ENCODE measurements around the gene KLRC4.
A peak's percentile ranks its signal among the peaks of the same experiment; 100 is the strongest.
"Not testable (repeated sequence)": the region's sequence is repeated elsewhere in the genome, so short reads cannot be mapped to it uniquely, and the experiment has no call there.

Gene KLRC4

GRCh38 chr12:10396176-10396575, 13.4 kb downstream of the KLRC4 start:
- DNase-seq = not testable (repeated sequence)

GRCh38 chr12:10395390-10395998, 14.1 kb downstream of the KLRC4 start:
- DNase-seq = peak; percentile 84

GRCh38 chr12:10394531-10395152, 14.9 kb downstream of the KLRC4 start:
- peak; percentile 79 for DNase-seq

GRCh38 chr12:10393291-10393690, 16.3 kb downstream of the KLRC4 start:
- DNase-seq = no peak

- DNase-seq = peak; percentile 66
Measured at GRCh38 chr12:10392394-10392930, 17.1 kb downstream of the KLRC4 start.

GRCh38 chr12:10390991-10391390, 18.6 kb downstream of the KLRC4 start:
- not testable (repeated sequence) for DNase-seq

GRCh38 chr12:10389904-10390303, 19.7 kb downstream of the KLRC4 start, which contains the start of gene KLRK1:
Gene KLRK1 (minus strand): TSS chr12:10390041. CDS start chr12:10388810, 1,231 bp downstream.
- peak; percentile 51 for DNase-seq

- no peak for DNase-seq
Measured at GRCh38 chr12:10388624-10389413, 20.7 kb downstream of the KLRC4 start.

GRCh38 chr12:10387498-10387897, 22.1 kb downstream of the KLRC4 start:
- DNase-seq = not testable (repeated sequence)

- DNase-seq = peak; percentile 56
Measured at GRCh38 chr12:10386857-10387256, 22.7 kb downstream of the KLRC4 start.

GRCh38 chr12:10385166-10385613, 24.4 kb downstream of the KLRC4 start:
- peak; percentile 49 for DNase-seq

GRCh38 chr12:10384191-10384590, 25.4 kb downstream of the KLRC4 start:
- DNase-seq = no peak

GRCh38 chr12:10381928-10382628, 27.5 kb downstream of the KLRC4 start:
- DNase-seq = no peak

- DNase-seq = peak; percentile 63
Measured at GRCh38 chr12:10378737-10379136, 30.8 kb downstream of the KLRC4 start.

- no peak for DNase-seq
Measured at GRCh38 chr12:10374624-10375018, 34.9 kb downstream of the KLRC4 start.

GRCh38 chr12:10372559-10372958, 37.0 kb downstream of the KLRC4 start:
- DNase-seq = peak; percentile 47

GRCh38 chr12:10371893-10372535, 37.5 kb downstream of the KLRC4 start:
- DNase-seq = not testable (repeated sequence)

- peak; percentile 63 for DNase-seq
Measured at GRCh38 chr12:10369557-10370415, 39.8 kb downstream of the KLRC4 start.

- no peak for DNase-seq
Measured at GRCh38 chr12:10368206-10369171, 41.1 kb downstream of the KLRC4 start.

- DNase-seq = not testable (repeated sequence)
Measured at GRCh38 chr12:10367714-10368113, 41.8 kb downstream of the KLRC4 start.

All from CD4-positive, alpha-beta T cell treated with Interleukin-4 for 4 hours (primary cell).